Parietal lobe (tissue), 1 donor: ENCODE results near the gene CMAS. TPM values are rescaled to one million over a fixed set of nuclear protein-coding genes. Genes with fewer than 3 reads are reported as not detected.

Source experiments
- total RNA-seq: library from RNA; depleted of rRNA; stranded (reverse); fragments of >200 nt; gene quantifications from one replicate; pipeline ENCODE4 v1.2.3, GENCODE V29; 2014

The CMAS gene
- total RNA-seq: 42.6 TPM

DNA sequence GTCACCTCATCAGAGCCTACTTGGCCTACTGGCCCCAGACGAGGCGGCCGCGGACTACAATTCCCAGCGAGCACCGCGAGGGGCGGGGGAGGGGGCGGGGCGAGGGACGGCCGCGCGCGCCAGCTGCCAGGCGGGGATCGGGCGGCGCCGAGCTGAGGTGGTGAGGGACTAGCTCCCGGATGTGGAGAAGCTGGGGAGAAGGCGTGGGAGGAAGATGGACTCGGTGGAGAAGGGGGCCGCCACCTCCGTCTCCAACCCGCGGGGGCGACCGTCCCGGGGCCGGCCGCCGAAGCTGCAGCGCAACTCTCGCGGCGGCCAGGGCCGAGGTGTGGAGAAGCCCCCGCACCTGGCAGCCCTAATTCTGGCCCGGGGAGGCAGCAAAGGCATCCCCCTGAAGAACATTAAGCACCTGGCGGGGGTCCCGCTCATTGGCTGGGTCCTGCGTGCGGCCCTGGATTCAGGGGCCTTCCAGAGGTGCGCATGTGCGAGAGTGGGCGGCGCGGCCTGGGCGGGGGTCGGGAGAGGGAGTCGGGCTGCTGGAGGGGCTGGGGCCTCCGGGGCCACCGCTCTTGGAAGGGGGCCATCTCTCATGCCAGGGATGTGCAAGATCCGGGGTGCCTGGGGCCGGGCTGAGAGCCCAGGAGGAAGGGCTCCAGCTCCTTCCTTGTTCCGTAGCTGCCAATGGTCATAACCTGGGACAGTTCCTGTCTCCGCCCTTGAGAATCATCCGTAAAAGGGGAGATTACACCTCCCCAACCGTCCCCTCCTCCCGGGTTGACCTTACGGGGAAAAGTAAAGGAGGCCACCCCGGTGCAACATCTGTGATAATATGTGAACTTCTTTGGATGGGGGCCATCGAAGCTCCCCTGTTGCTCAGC is at the start of gene CMAS:
Gene CMAS, plus strand, starts transcription at position 129 of the 878 bp plus-strand sequence. Its CDS starts 86 bp downstream, at position 215.

Other genes starting within 250 kb of the CMAS start
- 15.7 TPM for gene ABCC9, start 104.8 kb upstream of the CMAS start, total RNA-seq